Measurements from ENCODE around the gene FGFR4.
A peak's percentile ranks its signal among the peaks of the same experiment; 100 is the strongest.

The FGFR4 gene

GRCh38 chr5:177100714-177101121, 14.0 kb downstream of the FGFR4 start:
- DNase-seq, result no peak
- TF ChIP-seq POLR2A (IDR thresholded peaks at IDR 0.05; ENCODE audit: low read length), result no peak
- TF ChIP-seq GATA1 (IDR thresholded peaks at IDR 0.05; ENCODE audit: low read depth, low read length), result no peak

- no peak for DNase-seq
These were observed 17.0 kb downstream of the FGFR4 start for GRCh38 chr5:177103523-177104253.

GRCh38 chr5:177105691-177106476, 19.2 kb downstream of the FGFR4 start:
- TF ChIP-seq GATA1 (IDR thresholded peaks at IDR 0.05; ENCODE audit: low read depth, low read length), result no peak
- TF ChIP-seq POLR2A (IDR thresholded peaks at IDR 0.05; ENCODE audit: low read length), result no peak
- DNase-seq, result no peak

More at GRCh38 chr5:177103523-177104253, 17.0 kb downstream of the FGFR4 start:
- TF ChIP-seq GATA1 (IDR thresholded peaks at IDR 0.05; ENCODE audit: low read depth, low read length), result no peak
- no peak for TF ChIP-seq POLR2A (IDR thresholded peaks at IDR 0.05; ENCODE audit: low read length)

- TF ChIP-seq GATA1 (IDR thresholded peaks at IDR 0.05; ENCODE audit: low read depth, low read length) (no peak), POLR2A (IDR thresholded peaks at IDR 0.05; ENCODE audit: low read length) (no peak)
- no peak for DNase-seq
These were observed 20.4 kb downstream of the FGFR4 start for GRCh38 chr5:177107159-177107558.

GRCh38 chr5:177109810-177110209, 23.1 kb downstream of the FGFR4 start:
- no peak for DNase-seq
- TF ChIP-seq POLR2A (IDR thresholded peaks at IDR 0.05; ENCODE audit: low read length), result no peak
- no peak for TF ChIP-seq GATA1 (IDR thresholded peaks at IDR 0.05; ENCODE audit: low read depth, low read length)

- TF ChIP-seq GATA1 (IDR thresholded peaks at IDR 0.05; ENCODE audit: low read depth, low read length), result no peak
- DNase-seq, result peak; percentile 56 to 76
These were observed 25.1 kb downstream of the FGFR4 start for GRCh38 chr5:177111720-177112394.

- DNase-seq, result no peak
- TF ChIP-seq POLR2A (IDR thresholded peaks at IDR 0.05; ENCODE audit: low read length) (no peak), GATA1 (IDR thresholded peaks at IDR 0.05; ENCODE audit: low read depth, low read length) (no peak)
These were observed 26.0 kb downstream of the FGFR4 start for GRCh38 chr5:177112589-177113220.

GRCh38 chr5:177113566-177114424, 27.1 kb downstream of the FGFR4 start:
- peak; percentile 24 for TF ChIP-seq GATA1 (IDR thresholded peaks at IDR 0.05; ENCODE audit: low read depth, low read length)
- TF ChIP-seq POLR2A (IDR thresholded peaks at IDR 0.05; ENCODE audit: low read length), result no peak
- peak; percentile 93 to 94 for DNase-seq

- TF ChIP-seq POLR2A (IDR thresholded peaks at IDR 0.05; ENCODE audit: low read length) (peak; percentile 40), GATA1 (IDR thresholded peaks at IDR 0.05; ENCODE audit: low read depth, low read length) (no peak)
- DNase-seq, result peak; percentile 82 to 83
These were observed 30.1 kb downstream of the FGFR4 start for GRCh38 chr5:177116631-177117373.

- DNase-seq, result no peak
- TF ChIP-seq GATA1 (IDR thresholded peaks at IDR 0.05; ENCODE audit: low read depth, low read length) (no peak), POLR2A (IDR thresholded peaks at IDR 0.05; ENCODE audit: low read length) (no peak)
These were observed 30.8 kb downstream of the FGFR4 start for GRCh38 chr5:177117441-177118045.

- no peak for TF ChIP-seq POLR2A (IDR thresholded peaks at IDR 0.05; ENCODE audit: low read length)
- no peak for TF ChIP-seq GATA1 (IDR thresholded peaks at IDR 0.05; ENCODE audit: low read depth, low read length)
- DNase-seq, result no peak
These were observed 35.9 kb downstream of the FGFR4 start for GRCh38 chr5:177122566-177122965.

All from erythroblast (primary cell).